ENCODE results near the gene SORBS1.
A peak's percentile ranks its signal among the peaks of the same experiment; 100 is the strongest.

SORBS1 gene

DNA sequence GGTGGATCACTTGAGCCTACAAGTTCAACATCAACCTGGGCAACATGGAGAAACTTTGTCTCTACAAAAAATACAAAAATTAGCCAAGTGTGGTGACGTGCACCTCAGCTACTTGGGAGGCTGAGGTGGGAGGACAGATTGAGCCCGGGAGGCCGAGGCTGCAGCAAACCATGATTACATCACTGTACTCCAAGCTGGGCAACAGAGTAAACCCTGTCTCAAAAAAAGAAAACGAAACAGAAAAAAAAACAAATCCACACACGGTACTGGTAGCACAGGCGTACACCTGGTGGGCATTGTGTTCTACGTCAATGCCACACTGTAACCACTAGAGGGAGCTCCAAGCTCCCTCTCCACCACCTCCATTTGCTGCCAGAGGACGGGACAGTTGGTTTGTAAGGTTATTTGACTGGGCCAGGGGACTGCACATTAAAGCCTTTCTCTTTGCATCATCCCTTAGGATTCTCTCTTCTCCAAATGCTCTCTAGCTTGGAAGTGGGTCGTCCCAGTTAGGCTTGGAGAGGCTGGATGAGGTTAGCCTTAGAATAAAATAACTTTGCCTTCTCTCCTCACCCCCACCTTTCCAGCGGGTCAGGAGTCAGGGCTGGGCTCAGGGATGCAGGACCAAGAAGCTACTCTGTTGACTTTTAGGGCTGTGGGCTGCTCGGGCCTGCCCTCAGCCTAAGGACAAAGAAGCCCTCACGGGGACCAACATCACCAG is 130.8 kb downstream of the SORBS1 start:
- DNase-seq, result peak; percentile 70

DNA sequence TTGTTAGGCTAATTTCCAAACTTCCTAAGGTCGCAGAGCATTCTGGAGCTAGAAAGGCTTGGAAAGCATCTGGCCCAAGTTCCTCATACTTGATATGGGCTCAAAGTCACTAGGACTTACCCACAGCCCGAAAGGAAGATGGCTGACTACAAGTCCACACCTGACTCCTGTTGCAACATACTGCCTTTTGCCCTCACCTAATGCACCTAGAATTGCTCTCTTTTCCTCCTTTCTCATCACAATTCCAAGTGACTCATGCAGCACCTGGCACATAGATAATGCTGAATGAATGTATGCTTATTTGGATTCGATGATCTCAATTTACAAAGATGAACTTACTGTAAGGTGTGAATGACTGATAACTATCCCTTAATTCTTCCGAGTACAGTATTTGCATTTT is 131.5 kb downstream of the SORBS1 start:
- DNase-seq, result no peak

DNA sequence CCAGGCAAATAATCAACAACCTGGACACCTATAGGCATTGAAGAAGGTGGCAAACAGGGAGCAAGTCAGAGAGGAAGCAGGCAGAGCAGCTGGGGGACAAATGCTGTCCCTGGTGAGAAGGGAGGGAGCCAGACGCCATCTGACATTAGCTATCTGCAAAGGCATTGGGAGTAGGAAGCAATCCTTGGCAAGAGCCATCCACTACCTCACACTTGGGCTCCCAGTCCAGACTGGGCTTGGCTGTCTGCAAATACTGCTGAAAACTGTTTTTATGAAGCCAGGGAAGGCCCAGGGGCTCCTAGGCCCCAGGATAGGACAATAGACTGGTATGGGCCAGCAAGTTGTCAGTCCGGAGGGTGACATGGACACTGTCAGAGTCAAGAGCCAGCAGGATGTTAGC is 132.5 kb downstream of the SORBS1 start:
- no peak for DNase-seq

DNA sequence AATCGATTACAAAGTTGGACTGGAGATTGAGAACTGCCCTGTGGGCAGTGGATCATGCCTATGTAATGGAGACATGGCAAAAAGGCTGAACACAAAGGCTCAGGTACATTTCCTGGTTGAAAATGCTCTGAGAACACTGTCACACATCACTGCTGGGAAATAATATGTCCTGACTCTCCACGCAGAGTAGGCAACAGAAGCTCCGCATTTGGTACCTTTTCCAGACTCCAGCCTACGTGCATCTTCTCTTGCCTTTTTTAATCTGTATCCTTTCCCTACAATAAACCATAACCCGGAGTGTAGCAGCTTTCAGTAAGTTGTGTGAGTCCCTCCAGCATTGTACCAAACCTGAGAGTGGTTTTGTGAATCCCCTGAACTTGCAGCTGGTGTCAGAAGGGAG is 134.7 kb downstream of the SORBS1 start:
- DNase-seq, result no peak

DNA sequence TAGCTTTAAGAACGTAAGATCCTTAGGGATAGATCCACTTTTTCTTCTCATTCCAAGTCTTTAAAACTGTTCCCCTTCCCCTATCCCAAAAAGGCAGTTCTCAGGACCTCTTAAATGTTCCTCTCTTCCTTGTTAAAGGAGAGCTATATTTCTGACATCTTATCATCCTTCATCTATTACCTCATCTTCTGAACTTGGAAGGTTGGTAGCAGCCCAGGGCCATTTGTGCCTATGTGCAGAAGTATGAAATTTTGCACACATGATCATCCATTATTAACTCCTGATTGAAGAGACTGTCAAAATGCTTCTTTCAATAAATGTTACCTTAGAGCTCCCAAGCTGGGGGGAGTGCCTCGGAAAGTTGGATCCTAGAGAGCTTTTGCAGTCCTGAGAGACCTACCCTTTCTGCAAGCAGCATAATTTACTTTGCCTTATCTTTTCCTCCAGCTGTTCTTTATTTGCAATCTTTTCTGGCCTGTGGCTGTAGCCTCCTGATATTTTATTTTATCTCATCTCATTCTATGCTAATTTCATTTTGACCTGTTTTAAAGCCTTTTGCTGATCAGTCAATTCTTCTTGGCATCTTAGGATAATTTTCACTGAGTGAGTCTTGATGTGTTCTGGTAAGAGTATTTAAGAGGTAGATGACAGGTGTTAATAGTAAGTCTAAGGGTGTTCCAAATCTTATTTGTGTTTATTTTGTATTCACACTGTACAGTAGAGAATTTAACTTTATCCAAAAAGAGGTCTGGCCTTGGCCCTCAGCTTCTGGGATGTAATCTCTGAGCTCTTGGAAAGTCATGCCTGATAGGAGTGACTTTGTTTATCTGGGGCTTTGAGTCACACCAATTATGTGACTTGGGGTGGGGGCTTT is 135.3 kb downstream of the SORBS1 start:
- DNase-seq, result no peak

DNA sequence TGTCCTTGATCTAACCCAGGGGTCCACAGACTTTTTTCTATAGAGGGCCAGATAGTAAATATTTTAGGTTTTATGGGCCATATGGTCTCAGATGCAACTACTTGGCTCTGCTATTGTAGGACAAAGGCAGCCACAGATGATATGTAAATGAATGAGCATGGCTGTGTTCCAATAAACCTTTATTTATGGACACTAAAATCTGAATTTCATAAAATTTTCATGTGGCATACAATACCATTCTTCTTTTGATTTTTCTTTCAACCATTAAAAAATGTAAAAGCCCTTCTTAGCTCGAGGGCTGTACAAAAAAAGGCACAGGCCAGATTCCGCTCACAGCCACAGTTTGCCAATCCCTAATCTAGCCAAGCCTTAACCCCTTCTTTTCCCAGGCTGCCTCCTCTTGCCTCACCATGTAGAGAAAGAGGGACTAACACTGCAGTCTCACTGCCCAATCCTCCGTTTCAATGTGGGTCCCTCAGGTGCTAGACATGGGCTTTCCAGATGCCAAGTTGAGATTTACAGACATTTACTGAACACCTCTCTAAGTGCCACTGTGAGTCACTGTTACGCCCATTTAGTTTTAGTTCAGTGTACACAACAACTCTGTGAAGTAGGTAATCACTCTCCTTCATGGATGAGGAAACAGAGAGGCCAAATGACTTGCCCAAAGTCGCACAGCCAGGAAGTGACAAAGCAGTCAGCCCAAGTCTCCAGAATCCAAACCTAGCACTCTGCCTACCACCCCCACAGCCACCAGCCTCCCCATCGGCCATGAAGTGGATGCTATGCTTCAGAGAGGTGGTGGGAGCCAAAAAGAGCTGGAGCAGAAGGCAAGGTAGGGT is 137.8 kb downstream of the SORBS1 start:
- no peak for DNase-seq

DNA sequence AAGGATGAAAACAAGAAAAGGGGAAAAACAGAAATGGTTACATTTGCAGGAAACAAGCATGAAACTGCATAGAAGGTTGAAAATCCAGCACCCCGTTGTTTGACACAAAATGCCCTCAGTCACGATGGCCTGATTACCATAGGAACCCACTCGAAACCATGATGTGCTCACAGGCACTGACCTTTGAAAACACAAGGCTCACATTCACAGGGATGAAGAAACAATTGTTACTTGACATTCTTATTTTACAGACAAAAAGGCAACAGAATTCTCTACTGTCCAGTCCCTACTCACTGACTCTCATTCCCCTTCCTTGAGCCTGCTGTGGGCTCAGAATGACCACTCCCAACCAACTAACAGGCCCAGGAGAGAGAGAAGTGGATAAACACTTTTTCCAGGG is 138.9 kb downstream of the SORBS1 start:
- no peak for DNase-seq

DNA sequence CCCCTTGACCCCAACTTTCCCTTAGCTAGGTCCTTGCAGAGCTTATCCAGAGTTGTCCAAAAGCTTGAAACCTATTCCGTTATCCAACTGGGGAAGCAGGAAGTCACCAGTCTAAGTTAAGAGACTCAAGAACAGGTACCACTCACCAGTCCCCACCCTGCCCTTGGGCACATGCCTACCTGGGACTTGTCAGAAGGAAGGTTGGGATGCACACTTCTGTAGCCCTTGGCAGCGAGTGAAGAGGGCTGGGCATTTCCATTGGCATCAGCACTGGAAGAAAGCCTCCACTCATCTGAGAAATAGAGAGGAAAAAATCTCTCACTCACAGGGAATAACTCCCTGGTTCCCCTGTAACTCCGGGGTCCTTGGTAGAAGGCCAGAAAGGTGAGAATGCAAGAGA is 139.4 kb downstream of the SORBS1 start:
- DNase-seq, result no peak

DNA sequence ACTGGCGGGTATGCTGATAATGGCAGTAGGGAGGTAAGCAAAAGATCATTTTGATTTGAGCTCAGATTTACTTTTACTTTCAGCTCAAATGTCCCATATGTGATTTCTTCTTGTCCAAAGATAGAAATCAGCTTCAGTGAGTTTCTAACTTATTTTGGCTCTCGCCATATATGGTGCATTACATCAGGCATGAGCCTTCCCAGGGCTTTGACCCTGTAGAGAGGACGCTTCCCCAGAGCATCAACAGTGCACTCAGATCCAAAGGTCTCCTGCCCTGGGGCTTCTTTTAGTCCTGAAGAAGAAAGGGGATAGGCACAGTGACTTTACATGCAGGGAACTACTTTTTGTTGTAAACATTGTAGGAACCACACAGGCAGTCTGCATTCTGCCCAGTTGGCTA is 141.8 kb downstream of the SORBS1 start:
- no peak for DNase-seq

DNA sequence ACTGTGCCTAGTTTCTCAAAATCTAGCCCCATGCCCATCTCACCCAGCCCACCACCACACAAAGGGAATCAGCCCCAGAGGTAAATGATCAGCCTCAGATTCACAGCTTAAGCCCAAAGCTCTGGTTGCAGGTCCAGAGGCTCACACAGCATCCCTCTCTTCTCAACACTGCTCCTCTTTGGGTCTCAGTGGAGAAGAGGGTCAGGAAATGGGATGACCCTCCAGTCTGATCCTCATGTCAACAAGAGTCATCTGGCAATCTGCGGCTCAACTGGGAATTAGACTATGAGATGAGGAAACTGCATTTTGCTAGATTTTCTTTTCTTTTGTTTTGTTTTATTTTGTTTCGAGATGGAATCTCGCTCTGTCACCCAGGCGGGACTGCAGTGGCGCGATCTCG is 144.2 kb downstream of the SORBS1 start:
- no peak for DNase-seq

DNA sequence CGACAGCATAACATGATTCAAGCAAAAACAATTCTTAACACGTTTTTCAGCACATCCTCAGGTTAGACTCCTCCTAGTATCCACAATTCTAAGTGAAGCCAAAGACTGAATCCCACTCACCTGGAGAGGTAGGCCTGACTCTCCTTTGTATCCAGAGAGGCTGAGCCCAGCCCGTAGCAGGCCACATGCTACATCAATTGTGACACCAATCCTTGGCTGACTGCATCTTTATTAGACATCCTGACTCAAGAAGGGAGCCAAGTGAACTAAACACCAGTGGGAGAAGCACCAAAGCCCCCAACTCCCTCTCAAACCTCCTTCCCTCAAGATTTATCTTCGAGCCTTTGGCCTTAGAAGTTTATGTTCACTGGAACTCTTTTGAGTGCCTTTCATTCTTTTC is 144.9 kb downstream of the SORBS1 start:
- no peak for DNase-seq

DNA sequence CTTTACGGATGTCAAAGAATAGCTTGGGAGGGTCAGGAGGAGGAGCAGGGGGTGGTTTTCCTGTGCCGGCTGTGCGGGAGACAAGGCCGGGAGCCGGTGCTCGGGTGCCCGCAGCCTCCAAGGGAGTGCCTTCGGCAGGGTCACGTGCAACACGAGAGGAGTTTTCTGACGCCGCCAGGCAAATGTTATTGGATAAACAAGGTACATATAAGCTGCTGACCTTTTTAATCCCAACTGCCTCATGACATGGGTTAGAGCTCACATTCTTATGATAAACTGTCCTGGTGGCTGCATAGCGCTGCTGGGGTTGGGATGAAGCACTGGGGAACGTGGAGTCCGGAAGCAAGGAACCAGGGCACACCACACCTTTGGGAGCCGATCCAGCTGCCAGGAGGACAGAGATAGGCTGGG is 145.5 kb downstream of the SORBS1 start:
- no peak for DNase-seq

DNA sequence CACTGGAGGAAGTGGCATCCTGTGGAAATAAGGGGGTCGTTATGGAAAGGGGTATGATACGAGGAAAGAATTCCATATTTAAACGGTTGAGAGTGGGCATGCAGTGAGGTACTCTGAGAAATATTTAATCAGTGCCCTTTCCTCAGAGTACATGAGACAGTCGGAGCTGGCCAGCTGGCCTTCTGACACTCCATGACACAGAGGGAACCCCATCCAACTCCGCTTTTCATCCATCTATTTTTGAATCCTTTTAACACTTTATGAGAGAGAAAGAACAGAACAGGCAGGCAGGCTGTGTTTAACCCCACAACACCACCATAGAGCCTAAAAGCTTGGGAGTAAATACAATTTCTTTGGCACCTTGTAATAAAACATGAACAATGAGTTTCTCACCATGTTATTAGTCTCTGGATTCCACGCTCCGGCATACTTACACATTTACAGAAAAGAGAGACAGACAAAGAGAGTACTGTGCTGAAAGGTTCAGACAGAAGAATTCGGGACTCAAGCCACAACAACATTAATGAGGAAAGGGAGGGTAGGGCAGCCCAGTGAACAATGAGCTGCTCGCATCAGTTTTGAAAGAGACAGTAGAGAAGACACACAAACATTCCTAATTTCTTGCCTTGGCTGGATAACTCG is 146.2 kb downstream of the SORBS1 start:
- DNase-seq, result no peak

DNA sequence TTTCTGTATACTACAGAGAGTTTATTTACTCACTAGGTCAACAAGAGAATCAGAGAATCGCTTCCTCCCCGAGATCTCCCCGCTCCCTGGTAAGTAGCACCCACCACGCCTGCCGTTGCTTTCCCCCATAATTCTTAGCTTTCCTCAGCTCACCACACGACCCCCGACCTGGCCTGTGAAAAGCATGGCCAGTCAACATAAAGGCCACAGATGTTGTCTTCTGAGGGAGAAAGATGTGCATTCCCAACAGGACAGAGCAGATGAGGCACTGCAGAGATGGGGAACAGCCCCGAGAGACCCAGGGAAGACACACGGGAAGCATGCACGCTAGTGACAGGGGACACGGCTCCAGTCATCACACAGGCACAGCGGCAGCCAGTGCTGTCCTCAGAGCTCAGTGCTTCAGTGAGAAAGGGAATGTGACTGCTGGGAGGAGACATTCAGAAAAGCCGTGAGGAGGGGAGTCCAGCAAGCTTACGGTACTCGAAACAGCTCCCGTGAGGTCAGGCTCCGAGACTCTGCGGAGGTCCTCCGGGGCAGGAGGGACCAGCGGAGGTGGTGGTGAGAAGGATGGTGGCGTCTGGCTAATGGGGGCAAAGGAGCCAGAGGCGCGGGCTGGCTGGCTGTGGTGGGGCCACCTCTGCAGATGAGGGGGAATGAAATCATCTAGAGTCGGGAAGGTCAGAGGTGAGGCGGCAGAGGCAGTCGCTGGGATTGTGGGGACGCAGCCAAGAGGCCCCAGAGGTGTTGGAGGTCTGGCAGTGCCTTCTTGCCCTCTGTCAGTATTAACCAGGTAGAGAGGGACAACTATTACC is 146.9 kb downstream of the SORBS1 start:
- DNase-seq, result no peak

DNA sequence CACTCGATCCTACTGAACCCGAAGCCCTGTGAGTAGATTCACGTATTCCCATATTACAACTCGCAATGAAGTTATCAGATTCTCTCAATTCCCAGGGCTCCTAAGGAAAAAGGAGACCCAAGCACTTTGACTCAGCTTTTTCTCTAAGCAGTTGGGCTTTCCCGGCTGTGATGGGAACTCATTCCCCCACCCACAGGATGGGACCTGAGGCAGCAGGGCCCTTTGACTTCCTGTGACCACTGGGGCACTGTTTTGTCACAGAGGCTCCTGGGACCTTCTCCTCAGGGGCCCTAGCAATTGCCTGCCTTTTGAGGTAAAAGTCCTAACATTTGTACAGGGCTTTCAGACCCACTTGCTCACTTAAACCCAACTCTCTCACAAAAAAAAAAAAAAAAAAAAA is 147.6 kb downstream of the SORBS1 start:
- DNase-seq, result no peak

DNA sequence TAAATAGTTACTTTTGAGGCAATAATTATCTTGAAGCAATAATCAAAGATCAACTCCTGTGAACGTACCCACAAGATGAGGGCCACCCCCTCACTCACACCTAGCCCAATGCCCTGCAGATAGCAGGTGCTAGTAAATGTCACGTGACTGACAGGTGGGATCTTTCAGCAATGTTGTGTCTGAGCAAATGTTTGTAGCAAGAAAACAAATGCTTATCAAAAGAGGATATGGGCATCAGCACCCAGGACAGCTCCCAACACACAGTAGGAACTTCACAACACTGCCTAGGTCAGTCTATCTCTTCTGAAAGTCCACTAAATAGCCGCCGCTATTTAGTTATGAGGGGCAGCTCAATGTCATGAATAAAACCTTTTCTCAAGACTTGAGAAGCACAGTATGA is 149.5 kb downstream of the SORBS1 start:
- no peak for DNase-seq

DNA sequence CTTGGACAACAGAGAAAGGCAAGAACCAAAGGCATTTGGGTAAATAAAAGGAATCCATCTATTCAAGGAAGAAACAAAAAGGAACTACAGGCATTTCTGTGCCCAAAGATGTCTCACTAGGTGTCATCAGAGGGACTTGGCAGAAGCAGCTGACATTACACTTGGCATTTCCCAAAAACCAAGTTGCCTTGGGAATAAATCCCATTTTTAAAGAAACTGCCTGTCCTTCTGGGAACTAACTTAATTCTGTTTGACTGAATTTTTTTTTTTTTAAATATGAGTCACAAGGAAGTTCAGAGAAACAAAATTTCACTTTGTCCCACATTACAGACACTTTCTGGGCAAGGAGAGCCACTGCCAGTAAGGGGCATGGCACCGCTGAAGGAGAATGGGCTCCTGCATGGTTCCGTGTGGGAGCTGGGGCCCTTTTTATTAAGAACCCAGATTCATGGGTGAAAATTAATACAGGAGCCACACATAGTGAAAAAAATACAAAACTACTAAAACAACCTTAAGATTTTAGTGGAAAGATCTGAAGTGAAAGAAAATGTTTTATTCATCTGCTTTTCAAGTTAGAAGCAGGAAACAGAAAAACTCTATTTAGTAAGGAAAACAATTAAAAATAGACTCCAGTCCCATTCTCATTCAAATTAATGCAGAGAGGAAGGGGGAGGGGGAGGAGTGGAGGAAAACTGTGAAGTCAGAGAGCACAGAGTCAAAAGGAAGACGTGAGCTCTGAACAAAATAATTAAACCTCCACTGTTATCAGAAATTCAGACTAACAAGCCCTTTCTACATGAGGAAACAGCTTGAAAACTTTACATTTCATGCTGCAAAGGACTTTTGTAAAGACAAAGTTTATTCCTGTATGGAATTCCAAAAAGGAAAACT is 151.9 kb downstream of the SORBS1 start:
- DNase-seq, result no peak

DNA sequence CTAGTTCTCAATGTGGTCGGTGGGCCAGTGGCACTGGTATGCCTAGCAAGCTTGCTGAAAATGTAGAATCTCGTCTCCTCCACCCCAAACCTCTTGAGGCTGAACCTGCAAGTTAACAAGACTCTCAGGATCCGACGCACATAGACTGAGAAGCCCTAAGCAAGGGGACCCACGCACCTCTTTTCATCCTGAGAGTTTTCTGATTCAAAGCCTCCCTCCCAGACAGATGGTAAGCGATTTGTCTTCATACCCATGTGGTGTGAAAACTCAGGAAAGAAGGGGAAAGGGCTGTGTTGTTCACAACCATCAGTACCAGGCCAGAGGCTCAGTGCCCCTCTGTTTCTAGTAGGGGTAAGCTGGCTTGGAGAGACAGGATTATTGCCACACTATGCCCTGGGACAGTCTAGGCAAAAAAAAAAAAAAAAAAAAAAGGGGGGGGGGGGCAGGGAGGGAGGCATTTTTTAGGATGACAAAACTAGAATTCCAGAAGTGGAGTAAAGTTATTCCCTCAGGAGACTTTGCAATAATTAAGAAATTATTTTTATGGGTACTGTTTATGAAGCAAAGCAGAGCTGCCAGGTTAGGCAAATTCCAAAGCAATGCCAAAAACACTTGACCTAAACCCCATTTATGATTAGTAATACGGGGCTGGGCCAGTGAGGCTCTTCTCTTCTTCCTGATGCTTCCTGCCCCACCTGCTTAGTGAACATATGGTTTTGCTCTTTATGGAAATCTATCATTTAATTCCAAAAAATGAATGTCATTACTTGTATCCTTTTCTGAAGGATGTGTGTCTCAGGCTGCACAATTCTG is 152.8 kb downstream of the SORBS1 start:
- DNase-seq, result no peak

DNA sequence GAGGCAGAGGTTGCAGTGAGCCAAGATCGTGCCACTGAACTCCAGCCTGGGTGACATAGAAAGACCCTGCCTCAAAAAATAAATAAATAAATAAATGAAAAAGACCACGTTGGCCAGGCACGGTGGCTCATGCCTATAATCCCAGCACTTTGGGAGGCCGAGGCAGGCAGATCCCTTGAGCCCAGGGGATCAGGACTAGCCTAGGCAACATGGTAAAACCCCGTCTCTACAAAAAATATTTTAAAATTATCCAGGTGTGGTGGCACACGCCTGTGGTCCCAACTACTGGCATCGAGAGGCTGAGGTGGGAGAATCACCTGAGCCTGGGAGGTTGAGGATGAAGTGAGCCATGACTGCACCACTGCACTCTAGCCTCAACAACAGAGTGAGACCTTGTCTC is 153.6 kb downstream of the SORBS1 start:
- DNase-seq, result no peak

DNA sequence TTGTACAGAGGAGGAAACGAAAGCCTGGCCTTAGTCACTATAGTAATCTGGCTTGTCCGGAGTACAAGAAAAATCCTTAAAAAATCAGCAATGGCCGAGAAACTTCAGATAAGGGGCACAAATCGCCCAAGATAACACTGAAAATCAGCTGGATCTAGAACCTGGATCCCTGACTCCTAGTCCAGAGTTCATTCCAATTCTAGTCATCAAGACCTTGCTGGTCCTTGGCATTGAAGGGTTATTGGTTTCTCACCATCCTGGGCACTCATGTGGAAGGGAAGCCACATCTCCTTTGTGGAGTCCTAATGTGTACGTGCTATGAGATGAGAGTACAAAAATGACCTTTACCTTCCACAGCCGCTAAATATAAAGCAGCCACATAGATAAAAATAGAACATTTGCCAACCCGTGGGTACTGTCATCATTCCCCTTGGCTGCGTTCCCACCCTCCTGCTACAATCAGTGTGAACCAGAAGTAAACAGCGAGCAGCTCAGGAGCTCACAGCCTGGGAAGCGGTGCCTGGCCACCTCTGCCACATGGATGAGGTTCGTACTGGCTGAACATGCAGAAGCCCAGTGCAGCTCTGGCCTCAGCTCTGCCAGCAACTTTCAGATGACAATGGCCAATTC is 154.4 kb downstream of the SORBS1 start:
- DNase-seq, result no peak
